Caki2 (cell line): Measurements from ENCODE around the gene IGHMBP2. TPM values are rescaled to one million over a fixed set of nuclear protein-coding genes. Genes with fewer than 3 reads are reported as not detected.
A peak's percentile ranks its signal among the peaks of the same experiment; 100 is the strongest.

Experiments
- DNase-seq: peaks from one replicate; pipeline ENCODE4 v3.0.0-alpha.2; 2015; ENCODE audit warnings: low read depth
- in situ Hi-C: cut with HindIII; loops from 2 replicates; pipeline ENCODE4 v1.10.0; 2016; ENCODE audit warnings: low sequenced_read_pairs, low pct_unique_long_range_greater_than_20kb, mixed read lengths
- total RNA-seq: library from RNA; depleted of rRNA; stranded (reverse); fragments of >200 nt; shearing (Covaris generic); gene quantifications from 2 replicates; pipeline ENCODE4 v1.2.3, GENCODE V29; 2014; ENCODE audit warnings: low replicate concordance

IGHMBP2 gene
- total RNA-seq, 1 experiment from 2014 or later: 9.8 TPM

DNA sequence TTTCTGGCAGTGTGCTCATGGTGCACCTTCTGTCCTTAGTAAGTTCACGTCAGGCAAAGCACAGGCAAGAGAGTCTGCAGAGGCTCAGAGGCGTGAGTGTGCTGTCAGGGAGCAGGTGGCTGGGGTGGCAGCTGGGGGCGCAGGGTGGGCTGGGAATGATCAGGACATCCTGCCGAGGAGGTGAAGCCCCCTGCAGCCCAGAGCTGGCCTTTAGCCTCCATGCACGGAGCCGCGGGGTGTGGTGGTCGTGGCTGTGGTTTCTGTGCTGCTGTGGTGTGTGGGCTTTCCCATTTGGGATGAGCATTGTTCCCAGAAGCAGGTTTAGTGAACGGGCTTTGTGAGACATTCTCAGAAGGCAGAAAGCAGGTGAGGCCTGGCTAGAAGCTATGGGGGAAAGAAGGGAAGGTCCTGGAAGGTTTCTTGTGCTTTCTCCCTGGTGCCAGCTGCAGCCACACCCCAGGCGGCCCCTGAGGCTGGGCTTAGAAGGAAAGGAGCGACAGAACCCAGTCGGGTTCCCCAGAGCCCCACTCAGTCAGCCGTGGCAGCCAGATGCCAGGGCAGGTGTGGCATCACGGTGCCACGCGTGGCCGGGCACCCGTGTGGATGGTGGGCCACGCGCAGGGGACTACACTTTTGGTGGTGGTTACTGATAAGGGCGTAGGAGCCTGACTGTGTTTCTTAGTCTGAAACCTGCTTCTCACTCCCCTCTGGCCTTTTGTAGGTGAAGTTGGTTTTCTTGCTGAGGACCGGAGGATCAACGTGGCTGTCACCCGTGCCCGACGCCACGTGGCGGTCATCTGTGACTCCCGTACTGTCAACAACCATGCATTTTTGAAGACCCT, 32.0 kb downstream of the IGHMBP2 start:
- DNase-seq: no peak
- in situ Hi-C loops: no loop called here

DNA sequence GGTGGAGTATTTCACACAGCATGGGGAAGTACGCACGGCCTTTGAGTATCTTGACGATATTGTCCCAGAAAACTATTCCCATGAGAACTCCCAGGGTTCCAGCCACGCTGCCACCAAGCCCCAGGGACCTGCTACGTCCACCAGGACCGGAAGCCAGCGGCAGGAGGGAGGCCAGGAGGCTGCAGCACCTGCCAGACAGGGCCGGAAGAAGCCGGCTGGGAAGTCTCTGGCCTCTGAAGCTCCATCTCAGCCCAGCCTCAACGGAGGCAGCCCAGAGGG, 32.6 kb downstream of the IGHMBP2 start:
- DNase-seq: no peak
- in situ Hi-C loops: no loop called here

DNA sequence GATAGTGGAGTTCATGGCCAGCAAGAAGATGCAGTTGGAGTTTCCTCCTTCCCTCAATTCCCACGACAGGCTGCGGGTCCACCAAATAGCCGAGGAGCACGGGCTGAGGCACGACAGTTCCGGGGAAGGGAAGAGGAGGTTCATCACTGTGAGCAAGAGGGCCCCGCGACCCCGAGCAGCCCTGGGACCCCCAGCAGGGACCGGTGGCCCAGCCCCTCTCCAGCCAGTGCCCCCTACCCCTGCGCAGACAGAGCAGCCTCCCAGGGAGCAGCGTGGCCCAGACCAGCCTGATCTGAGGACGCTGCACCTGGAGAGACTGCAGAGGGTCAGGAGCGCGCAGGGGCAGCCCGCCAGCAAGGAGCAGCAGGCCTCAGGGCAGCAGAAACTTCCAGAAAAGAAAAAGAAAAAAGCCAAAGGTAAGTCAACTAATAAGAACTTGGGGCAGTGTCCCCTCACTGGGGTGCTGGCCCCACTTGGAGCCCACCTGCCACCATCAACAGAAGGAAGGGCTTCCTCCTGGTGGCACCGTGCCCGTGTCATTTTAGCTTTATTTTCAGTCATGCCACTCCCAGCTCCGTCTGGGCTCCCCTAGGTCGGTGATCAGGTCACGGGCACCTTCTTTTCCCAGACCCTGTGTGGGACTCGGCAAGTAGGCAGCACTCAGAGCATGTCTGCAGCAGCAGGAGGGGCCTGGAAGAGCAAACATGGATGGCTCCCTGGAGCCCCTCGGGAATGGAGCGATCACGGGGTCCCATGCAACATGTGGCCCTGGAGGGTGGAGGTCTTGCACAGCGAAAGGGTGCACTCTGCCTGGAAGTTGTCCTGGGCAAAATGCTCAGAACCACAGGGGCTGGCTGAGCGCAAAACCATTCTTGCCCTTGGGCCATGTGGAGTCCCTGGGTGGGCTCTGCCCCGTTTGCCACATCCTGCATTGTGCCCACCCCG, 33.3 kb downstream of the IGHMBP2 start:
- in situ Hi-C loops: no loop called here
- DNase-seq: no peak

DNA sequence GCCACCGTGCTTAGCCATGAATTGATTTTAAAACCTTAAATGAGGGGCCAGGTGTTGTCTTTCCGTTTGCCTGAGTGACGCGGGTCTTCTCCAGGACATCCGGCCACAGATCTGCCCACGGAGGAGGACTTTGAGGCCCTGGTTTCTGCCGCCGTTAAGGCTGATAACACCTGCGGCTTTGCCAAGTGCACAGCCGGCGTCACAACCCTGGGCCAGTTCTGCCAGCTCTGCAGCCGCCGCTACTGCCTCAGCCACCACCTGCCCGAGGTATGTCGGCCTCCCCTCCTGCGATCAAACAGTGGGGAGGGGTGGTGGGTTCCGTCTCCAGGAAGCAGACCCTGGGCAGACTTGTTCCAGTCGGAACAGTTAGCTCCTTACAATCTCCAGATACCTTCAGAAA, 34.4 kb downstream of the IGHMBP2 start:
- DNase-seq: no peak
- in situ Hi-C loops: no loop called here

DNA sequence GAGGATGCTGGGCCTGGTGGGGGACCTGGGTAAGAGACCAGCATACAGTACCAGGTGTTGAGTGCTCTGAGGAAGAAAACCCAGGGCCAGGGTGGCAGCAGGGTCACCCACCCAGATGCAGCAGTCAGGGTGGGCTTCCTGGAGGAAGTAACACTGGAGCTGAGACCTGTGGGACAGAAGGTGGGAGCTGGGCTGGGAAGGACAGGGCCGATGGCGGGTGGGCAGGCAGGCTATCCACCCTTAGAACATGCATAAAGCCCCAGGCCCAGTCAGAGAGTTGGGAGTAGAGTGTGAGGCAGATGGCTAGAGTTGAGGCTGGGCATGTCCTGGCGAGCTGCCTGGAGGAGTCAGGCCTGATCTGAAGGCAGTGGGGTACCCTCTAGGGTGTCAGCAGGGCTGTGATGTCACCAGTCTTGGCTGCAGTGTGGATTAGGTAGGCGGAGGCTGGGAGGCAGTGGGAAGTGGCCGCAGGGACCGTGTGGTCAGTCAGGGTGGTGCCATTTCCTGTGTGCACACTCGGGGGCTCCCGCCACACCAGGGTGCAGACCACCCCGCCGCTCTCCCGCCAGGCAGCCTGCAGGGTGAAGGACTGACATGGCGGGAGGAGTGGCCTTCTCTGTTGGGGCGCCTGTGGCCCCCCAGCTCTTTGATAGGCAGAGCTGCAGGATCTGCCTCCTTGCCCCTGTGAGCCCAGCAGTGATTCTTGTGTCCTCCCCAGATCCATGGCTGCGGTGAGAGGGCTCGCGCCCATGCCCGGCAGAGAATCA, 35.3 kb downstream of the IGHMBP2 start:
- in situ Hi-C loops: no loop called here
- no peak for DNase-seq

DNA sequence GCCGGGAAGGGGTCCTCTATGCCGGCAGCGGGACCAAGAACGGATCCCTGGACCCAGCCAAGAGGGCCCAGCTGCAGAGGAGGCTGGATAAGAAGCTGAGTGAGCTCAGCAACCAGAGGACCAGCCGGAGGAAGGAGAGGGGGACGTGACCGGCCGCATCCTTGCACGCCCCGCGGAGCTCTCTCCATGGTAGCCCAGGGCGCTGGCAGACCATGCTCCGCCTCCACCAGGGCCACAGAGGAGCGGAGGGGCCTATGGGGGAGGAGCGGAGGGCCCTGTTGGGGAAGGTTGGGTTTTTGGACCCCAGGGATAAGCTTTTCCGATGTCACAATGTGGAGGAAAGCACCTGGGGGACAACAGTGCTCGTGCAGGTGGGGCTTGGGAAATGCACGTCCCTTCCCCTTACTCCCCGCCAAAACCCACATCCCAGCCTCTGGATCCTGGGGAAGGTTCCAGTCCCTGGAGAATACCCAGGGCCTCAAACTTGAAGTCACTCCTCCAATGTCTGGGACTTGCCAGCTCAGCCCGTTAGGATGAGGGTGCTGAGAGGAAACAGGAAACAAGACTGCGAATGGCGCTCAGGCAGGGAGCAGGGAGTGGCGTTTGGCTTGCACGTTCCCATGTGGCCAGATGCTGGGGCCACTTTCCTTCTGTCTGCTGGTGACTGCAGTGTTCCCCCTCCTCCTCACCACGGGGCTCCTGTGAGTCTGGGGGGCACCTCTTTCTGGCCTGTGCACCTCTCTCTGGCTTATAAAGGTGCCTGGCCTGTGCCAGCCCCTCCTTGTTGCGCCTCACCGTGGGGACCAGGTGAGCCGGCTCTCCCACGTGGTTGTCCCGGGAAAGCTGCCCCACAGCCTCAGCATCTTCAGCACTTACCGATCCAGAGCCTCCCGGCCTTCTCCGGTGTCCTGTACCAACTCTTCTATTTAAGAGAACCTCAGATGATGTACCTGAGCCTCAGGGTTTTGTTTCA, 36.2 kb downstream of the IGHMBP2 start:
- in situ Hi-C loops: no loop called here
- no peak for DNase-seq

DNA sequence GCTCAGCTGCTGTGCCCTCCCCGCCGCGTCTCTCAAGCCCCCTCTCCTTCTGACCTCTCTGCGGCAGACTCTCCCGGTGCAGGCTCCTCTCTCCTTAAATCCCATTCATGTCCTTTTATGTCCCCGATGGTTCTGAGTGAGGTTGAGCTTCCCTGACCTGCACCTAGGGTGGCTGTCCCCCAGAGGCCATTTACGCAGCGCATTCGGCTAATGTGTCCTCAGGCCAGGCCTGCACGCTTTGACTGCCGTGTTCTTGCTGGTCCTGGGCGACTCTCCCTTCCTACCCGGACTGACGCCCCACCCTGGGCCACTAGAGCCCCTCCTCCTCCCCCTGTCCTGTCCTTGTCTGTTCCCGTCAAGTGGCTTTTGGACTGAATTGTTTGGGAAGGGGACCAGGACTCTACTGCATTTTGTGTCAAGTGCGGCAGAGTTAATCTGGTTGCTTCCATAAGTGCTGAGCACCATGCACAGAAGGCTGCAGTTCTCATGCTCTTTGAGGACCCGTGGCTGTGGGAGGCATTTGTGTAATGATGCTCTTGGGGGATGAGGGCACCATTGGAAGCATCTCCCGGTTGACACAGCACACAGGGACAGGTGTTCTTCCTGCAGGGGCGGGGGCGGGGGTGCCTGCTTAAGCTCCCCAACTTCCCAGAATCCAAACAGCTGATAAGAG, 37.1 kb downstream of the IGHMBP2 start:
- no peak for DNase-seq
- in situ Hi-C loops: no loop called here

DNA sequence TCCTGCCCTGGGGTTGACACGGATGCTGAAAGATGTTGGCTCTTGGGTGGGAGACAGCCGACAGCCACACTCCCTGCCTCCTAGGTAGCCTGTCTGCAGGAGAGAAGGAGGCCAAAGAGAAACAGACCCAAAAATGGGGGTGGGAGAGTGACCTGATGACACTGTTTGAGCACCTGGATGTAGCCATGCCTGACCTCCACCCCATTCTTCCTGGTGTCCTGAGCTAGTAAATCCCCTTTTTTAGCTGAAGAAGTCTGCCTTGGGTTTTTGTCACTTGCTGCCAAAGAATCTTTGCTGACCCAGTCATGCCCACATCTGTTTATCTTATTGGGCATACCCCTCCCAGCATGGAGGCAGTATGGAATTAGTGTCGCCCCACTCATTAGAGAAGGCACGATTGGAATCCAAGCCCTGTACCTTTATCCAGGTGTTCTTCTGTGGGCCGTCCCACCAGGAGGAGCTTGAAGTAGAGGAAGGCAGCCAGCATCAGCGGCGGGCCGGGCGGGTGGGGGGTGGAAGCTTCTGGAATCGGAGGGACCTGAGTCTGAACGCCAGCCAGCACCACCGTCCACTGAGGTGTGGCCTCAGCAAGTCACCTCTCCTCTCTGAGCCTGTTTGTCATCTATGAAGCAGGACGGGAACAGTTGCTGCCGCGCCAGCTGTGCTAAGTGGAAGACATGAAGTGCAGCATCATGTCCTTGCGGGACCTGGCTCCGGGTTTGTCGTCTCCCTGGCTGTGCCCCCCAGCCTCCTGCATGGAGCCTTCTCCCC, 37.8 kb downstream of the IGHMBP2 start:
- in situ Hi-C loops: no loop called here
- DNase-seq: no peak

DNA sequence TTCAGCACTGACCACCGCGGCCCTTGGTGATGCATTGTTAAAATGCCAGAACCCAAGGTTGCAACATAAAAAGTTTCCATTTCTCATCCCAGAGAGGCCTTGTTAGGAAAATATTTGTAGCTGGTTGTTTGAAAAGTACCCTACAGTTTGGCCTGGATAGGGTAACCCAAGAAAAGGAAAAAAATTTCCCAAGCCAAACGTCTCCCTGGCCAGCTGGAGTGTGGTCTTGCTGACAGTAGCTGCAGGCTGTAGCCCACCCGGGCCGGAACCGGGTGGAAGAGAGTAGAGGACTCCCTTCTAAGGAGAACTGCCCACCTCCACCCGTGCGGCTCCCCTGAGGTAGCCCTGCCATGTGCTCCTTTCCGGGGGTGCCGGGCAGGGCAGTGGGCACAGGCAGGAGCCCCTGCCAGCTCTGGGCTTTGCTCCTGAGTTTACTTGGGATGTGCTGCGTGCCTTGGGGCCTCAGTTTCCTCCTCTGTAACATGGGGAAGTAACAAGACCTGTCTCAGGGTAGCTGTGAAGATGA, 38.5 kb downstream of the IGHMBP2 start:
- in situ Hi-C loops: no loop called here
- no peak for DNase-seq

DNA sequence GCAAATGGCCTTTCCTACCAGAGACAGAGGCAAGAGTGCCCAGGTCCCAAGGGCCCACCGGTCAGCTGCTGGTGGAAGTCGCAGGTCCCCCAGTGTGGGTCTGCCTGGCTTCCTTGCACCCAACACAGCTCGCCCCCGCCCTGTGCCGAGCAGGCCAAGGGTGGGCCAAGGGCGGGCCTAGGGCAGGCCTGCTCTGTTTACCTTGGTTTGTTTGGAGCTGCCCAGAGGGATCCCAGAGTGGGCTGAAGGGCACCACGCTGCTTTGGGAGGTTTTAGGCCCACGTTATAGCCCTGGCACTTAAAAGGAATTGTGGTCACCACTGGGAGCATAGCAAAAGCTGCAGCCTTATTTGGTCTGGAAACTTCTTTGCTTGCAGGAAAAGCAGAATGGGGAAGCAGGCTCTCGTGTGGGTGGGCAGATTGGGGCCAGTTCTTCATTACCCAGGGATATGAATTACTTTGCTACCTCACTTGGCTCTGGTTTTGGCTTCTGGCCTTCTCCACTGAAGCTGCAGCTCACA, 39.1 kb downstream of the IGHMBP2 start:
- DNase-seq: no peak
- in situ Hi-C loops: no loop called here

DNA sequence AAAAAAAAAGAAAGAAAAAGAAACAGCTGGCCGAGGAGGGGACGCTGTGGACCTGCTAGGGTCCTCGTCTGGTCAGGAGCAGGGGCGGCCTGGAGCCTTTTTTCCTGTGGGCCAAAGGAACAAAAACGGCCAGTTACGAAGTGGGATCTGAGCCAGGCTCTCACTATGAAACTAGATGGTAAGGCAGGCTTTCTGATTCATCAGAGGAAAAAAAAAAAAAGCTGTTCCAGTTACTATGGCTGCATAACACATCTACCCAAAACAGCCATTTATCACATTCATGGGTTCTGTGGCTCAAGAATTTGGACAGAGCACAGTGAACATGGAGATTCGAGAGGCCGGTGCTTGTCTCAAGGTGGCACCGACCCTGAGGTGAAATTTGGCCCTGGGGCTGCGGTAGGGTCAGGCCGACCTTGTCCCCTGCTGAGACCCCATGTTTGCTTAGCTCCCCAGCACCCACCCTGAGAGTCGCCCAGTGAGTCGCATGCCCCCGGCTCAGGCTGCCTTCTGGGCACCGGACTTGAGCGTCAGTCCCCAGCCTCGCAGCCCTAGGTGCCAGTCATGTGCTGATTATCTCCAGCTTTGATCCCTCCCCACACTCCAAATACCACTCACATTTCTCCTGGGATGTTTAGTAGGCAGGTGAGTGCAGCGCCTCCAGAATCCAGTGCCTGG, 42.9 kb downstream of the IGHMBP2 start:
- peak; percentile 37 for DNase-seq
- in situ Hi-C loops: no loop called here

DNA sequence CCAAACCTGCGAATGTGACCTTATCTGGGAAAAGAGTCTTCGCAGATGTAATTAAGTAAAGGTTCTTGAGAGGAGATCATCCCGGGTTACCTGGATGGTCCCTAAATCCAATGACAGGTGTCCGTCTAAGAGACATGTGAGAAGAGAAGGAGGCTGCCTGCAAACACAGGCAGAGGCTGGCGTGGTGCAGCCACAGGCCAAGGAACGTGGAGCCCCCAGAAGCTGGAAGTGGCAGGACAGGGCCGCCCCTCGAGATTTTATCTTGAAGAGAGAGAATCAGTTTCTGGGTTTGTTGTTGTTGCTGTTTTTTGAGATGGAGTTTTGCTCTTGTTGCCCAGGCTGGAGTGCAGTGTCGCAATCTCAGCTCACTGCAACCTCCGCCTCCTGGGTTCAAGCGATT, 43.5 kb downstream of the IGHMBP2 start:
- no peak for DNase-seq
- in situ Hi-C loops: no loop called here

DNA sequence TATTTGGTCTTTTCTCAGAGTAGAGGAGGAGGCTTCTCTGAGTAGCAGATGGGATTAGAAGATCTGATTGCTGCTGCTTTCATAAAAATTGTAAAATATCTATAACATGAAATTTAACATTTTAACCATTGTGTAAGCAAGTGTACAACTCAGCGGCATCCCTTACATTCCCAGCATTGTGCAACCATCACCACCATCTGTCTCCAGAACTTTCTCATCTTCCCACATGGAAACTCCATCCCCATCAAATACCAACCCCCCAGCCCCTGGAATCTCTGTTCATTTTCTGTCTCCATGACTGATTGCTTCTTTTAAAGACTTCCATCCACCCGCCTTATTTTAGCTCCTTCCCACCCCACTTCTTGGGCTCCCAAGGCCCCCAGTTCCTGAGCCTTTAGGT, 44.8 kb downstream of the IGHMBP2 start:
- DNase-seq: no peak
- in situ Hi-C loops: no loop called here

DNA sequence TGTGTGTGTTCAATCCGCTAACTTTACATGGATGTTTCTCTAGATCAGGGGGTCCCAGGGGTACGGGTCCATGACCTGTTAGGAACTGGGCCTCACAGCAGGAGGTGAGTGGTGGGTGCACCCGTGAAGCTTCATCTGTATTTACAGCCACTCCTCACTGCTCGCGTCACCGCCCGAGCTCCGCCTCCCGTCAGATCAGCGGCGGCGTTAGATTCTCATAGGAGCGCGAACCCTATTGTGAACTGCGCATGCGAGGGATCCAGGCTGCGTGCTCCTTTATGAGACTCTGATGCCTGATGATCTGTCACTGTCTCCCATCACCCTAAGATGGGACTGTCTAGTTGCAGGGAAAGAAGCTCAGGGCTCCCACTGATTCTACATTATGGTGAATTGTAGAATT, 45.2 kb downstream of the IGHMBP2 start:
- in situ Hi-C loops: no loop called here
- DNase-seq: no peak

DNA sequence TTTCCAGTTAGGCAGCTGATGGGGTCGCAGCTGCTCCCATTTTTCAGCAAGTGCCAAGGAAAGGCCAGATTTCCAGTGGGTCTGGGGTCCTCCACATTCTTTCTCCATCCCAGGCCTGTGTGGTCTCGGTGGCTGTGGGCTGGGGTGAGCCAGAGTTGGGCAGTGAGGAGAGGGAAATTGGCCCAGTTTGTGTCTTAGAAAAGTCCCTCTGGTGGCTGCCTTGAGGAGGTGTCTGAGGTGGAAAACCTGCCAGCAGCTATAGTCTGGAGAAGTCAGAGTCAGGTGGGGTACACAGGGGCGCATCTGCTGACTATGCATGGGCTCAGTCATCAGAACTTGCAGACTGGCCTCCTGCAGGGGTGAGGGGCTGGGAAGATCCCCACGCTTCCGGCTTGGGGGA, 46.6 kb downstream of the IGHMBP2 start:
- in situ Hi-C loops: no loop called here
- no peak for DNase-seq

DNA sequence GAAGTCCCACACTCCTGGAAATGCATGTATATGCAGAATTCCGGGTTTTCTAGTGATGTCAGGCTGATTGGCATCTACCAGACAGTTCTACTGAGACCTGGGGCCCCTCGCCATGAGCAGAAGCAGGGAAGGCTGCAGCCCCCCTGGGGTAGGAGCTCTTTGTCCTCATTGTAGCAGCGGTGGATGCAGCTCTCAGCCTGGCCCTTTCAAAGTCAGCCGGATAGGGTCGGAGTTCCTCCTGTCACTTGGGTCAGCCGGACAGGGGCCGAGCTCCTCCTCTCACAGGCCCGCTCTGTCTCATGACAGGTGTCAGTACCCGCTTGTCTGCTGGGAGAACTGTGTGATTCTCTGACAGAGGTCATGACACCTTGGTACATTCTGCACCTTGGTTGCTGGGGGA, 47.1 kb downstream of the IGHMBP2 start:
- DNase-seq: no peak
- in situ Hi-C loops: no loop called here
